Small intestine (tissue), 7 donors: ENCODE results near the gene CYB5D1. TPM values are rescaled to one million over a fixed set of nuclear protein-coding genes. Genes with fewer than 3 reads are reported as not detected.

Experiments
- DNase-seq, 2 donors: peaks; one replicate each; pipeline versions ENCODE4 v3.0.0 to v3.0.0-alpha.2; 2013
- FAIRE-seq: peaks from 2 replicates; lab custom pipeline; 2012; peaks lifted over from hg19 to GRCh38; lab: Jason Lieb, UNC
- H3K27ac ChIP-seq, 3 donors: one replicate each; pipeline ENCODE4 v1.5.1; 2013; ENCODE audit warnings: low read length in 2 of 3, mild to moderate bottlenecking in 2 of 3, control low read depth in 1 of 3, inconsistent platforms in 1 of 3, low read depth in 1 of 3, moderate library complexity in 1 of 3
- H3K27me3 ChIP-seq, 3 donors: one replicate each; pipeline ENCODE4 v1.6.1; 2013; ENCODE audit warnings: low read length in 3 of 3, inconsistent platforms in 1 of 3; ENCODE audit not compliant: control insufficient read depth in 3 of 3, insufficient read depth in 3 of 3
- H3K36me3 ChIP-seq, 3 donors: one replicate each; pipeline ENCODE4 v1.6.1; 2013; ENCODE audit warnings: low read length in 3 of 3, inconsistent platforms in 1 of 3, low read depth in 1 of 3, mild to moderate bottlenecking in 1 of 3, moderate library complexity in 1 of 3; ENCODE audit not compliant: control insufficient read depth in 3 of 3, insufficient read depth in 2 of 3
- H3K4me1 ChIP-seq, 3 donors: one replicate each; pipeline ENCODE4 v1.6.1; 2013; ENCODE audit warnings: low read length in 2 of 3, inconsistent platforms in 1 of 3, low read depth in 1 of 3, mild to moderate bottlenecking in 1 of 3, moderate library complexity in 1 of 3; ENCODE audit not compliant: control insufficient read depth in 3 of 3, insufficient read depth in 2 of 3
- H3K4me3 ChIP-seq, 3 donors: one replicate each; pipeline ENCODE4 v1.5.1; 2013; ENCODE audit warnings: low read length in 3 of 3, control low read depth in 1 of 3, inconsistent platforms in 1 of 3, low read depth in 1 of 3, mild to moderate bottlenecking in 1 of 3, moderate library complexity in 1 of 3
- H3K9me3 ChIP-seq, 2 donors: one replicate each; pipeline ENCODE4 v1.6.1; 2013; ENCODE audit warnings: low read depth in 1 of 2, low read length in 1 of 2; ENCODE audit not compliant: control insufficient read depth in 2 of 2, insufficient read depth in 1 of 2
- WGBS, 3 donors: extraction: QIAGEN DNeasy Blood & Tissue Kit; methylation state at CpG; one replicate each; pipeline ENCODE4 v1.1.7; 2013; 5-methylcytosine and 5-hydroxymethylcytosine counted together
- polyA plus RNA-seq, 4 donors: library from polyadenylated mRNA; stranded (reverse) in 3 of 4; unstranded in 1 of 4; fragments of 200-250 nt in 3 of 4; fragments of 120-200 nt in 1 of 4; gene quantifications; one replicate each; pipeline versions ENCODE4 v1.2.1 to v1.2.3, GENCODE V29; 2013
- donor health status: healthy with polysubstance abuse.
- donor health status: control.
- donor health status: control.
- donor health status: Bipolar disorder and iron deficiency.
- donor health status: healthy.

CYB5D1 gene
- polyA plus RNA-seq, 4 donors = 4.9 to 13.0 (median 6.4) TPM

GRCh38 chr17:7850701-7851437 is 6.9 kb upstream of the CYB5D1 start:
- H3K4me3 ChIP-seq = no peak overlapping the region
- H3K9me3 ChIP-seq = no peaks in the 10 kb centered on the region
- no peaks in the 10 kb centered on the region for H3K27me3 ChIP-seq
- H3K4me1 ChIP-seq = peaks cover 0 to 16% (median 0%) of the 10 kb centered on the region in 3 donors
- DNase-seq (no peak), FAIRE-seq (no peak)
- WGBS, 3 donors = 87 to 89% (median 89%) methylated on average over 17 of the region's 17 CpGs
- H3K36me3 ChIP-seq = peaks cover 17 to 93% (median 19%) of the 10 kb centered on the region in 3 donors
- H3K27ac ChIP-seq = peak overlapping the region in 1 of 3 donors; percentile 33

GRCh38 chr17:7851438-7852261 is 6.2 kb upstream of the CYB5D1 start:
- peaks cover 0 to 23% (median 0%) of the 10 kb centered on the region in 3 donors for H3K4me1 ChIP-seq
- DNase-seq (peak; percentile 94 to 97), FAIRE-seq (no peak)
- 8 to 16% (median 14%) methylated on average over 60 of the region's 60 CpGs for WGBS, 3 donors
- H3K27me3 ChIP-seq = no peaks in the 10 kb centered on the region
- no peaks in the 10 kb centered on the region for H3K9me3 ChIP-seq
- peak overlapping the region in 1 of 3 donors; percentile 5 for H3K4me3 ChIP-seq
- H3K27ac ChIP-seq = peak overlapping the region in 1 of 3 donors; percentile 33
- peaks cover 12 to 87% (median 13%) of the 10 kb centered on the region in 3 donors for H3K36me3 ChIP-seq

- 57 to 74% (median 65%) methylated on average over 20 of the region's 20 CpGs for WGBS, 3 donors
- no peak for FAIRE-seq
- Histone ChIP-seq H3K27me3 (no peaks in the 10 kb centered on the region), H3K4me3 (no peak overlapping the region), H3K9me3 (no peaks in the 10 kb centered on the region), H3K4me1 (peaks cover 0 to 23% (median 0%) of the 10 kb centered on the region in 3 donors), H3K27ac (no peak overlapping the region), H3K36me3 (peaks cover 9 to 81% (median 11%) of the 10 kb centered on the region in 3 donors)
- DNase-seq = no peak
These were observed 5.5 kb upstream of the CYB5D1 start for GRCh38 chr17:7852262-7852670.

- peaks cover 0 to 25% (median 0%) of the 10 kb centered on the region in 3 donors for H3K4me1 ChIP-seq
- no peak overlapping the region for H3K4me3 ChIP-seq
- no peak overlapping the region for H3K27ac ChIP-seq
- no peak for FAIRE-seq
- H3K27me3 ChIP-seq = no peaks in the 10 kb centered on the region
- peaks cover 7 to 74% (median 11%) of the 10 kb centered on the region in 3 donors for H3K36me3 ChIP-seq
- WGBS, 3 donors = 86 to 92% (median 90%) methylated on average over 32 to 51 of the region's 51 CpGs
- no peaks in the 10 kb centered on the region for H3K9me3 ChIP-seq
- no peak for DNase-seq
These were observed 4.7 kb upstream of the CYB5D1 start for GRCh38 chr17:7852919-7853690.

- FAIRE-seq (no peak), DNase-seq (no peak)
- Histone ChIP-seq H3K27ac (no peak overlapping the region), H3K4me1 (peaks cover 0 to 31% (median 2%) of the 10 kb centered on the region in 3 donors), H3K4me3 (no peak overlapping the region), H3K36me3 (peaks cover 7 to 69% (median 10%) of the 10 kb centered on the region in 3 donors), H3K27me3 (no peaks in the 10 kb centered on the region), H3K9me3 (no peaks in the 10 kb centered on the region)
- WGBS, 3 donors = 86 to 90% (median 89%) methylated on average over 21 of the region's 21 CpGs
These were observed 4.1 kb upstream of the CYB5D1 start for GRCh38 chr17:7853691-7854038.

GRCh38 chr17:7854078-7854777 is 3.6 kb upstream of the CYB5D1 start:
- 76 to 89% (median 83%) methylated on average over 31 of the region's 31 CpGs for WGBS, 3 donors
- Histone ChIP-seq H3K9me3 (no peaks in the 10 kb centered on the region), H3K27me3 (no peaks in the 10 kb centered on the region), H3K4me3 (no peak overlapping the region), H3K36me3 (peaks cover 5 to 63% (median 7%) of the 10 kb centered on the region in 3 donors), H3K4me1 (peaks cover 0 to 36% (median 4%) of the 10 kb centered on the region in 3 donors), H3K27ac (no peak overlapping the region)
- DNase-seq = no peak
- no peak for FAIRE-seq

GRCh38 chr17:7854851-7855659 is 2.7 kb upstream of the CYB5D1 start, which contains the start of gene TMEM88:
TSS of gene TMEM88 (plus strand) at chr17:7855066. CDS start at chr17:7855075, 9 bp downstream.
- Histone ChIP-seq H3K36me3 (peaks cover 5 to 55% (median 7%) of the 10 kb centered on the region in 3 donors), H3K4me3 (peak within 1 kb of the TSS in 1 of 3 donors; percentile 18), H3K27ac (peak within 1 kb of the TSS in 2 of 3 donors; percentile 88 to 89), H3K4me1 (peaks cover 0 to 38% (median 4%) of the 10 kb centered on the region in 3 donors), H3K27me3 (no peaks in the 10 kb centered on the region), H3K9me3 (no peaks in the 10 kb centered on the region)
- 63 to 86% (median 84%) methylated on average over 44 to 57 of the region's 57 CpGs for WGBS, 3 donors
- DNase-seq = no peak
- FAIRE-seq = no peak
